HG02840 (cell line): ENCODE measurements around the gene ACY1.
"Not testable (repeated sequence)": the region's sequence is repeated elsewhere in the genome, so short reads cannot be mapped to it uniquely, and the experiment has no call there.

Experiments
- ATAC-seq: cut with Tn5 transposase; IDR thresholded peaks from one replicate; pipeline ENCODE4 v1.9.1; 2021; ENCODE audit warnings: mild to moderate bottlenecking, moderate library complexity, moderate number of reproducible peaks; ENCODE audit not compliant: unreplicated experiment, low FRiP score

Gene ACY1

GRCh38 chr3:52023101-52023770 lies 39.9 kb downstream of the ACY1 start:
- ATAC-seq, result no peak

- no peak for ATAC-seq
Measured at GRCh38 chr3:52023860-52024764, 40.8 kb downstream of the ACY1 start.

- no peak for ATAC-seq
Measured at GRCh38 chr3:52024765-52025452, 41.6 kb downstream of the ACY1 start.

- no peak for ATAC-seq
Measured at GRCh38 chr3:52025453-52025852, 42.1 kb downstream of the ACY1 start.

GRCh38 chr3:52026041-52026440 lies 42.7 kb downstream of the ACY1 start:
- no peak for ATAC-seq

- ATAC-seq, result no peak
Measured at GRCh38 chr3:52028572-52028971, 45.2 kb downstream of the ACY1 start.

- no peak for ATAC-seq
Measured at GRCh38 chr3:52029053-52029452, 45.7 kb downstream of the ACY1 start.

GRCh38 chr3:52029535-52029934 lies 46.2 kb downstream of the ACY1 start:
- no peak for ATAC-seq

GRCh38 chr3:52030714-52031310 lies 47.5 kb downstream of the ACY1 start:
- ATAC-seq, result no peak

- no peak for ATAC-seq
Measured at GRCh38 chr3:52031896-52032295, 48.6 kb downstream of the ACY1 start.

- ATAC-seq, result no peak
Measured at GRCh38 chr3:52032702-52033408, 49.5 kb downstream of the ACY1 start.

GRCh38 chr3:52033748-52034147 lies 50.4 kb downstream of the ACY1 start:
- ATAC-seq, result not testable (repeated sequence)

GRCh38 chr3:52034212-52034611 lies 50.9 kb downstream of the ACY1 start:
- no peak for ATAC-seq

- no peak for ATAC-seq
Measured at GRCh38 chr3:52034651-52035050, 51.3 kb downstream of the ACY1 start.

GRCh38 chr3:52036222-52036694 lies 52.9 kb downstream of the ACY1 start:
- no peak for ATAC-seq

GRCh38 chr3:52036829-52037228 lies 53.5 kb downstream of the ACY1 start:
- ATAC-seq, result no peak

GRCh38 chr3:52037291-52037690 lies 54.0 kb downstream of the ACY1 start:
- no peak for ATAC-seq

- ATAC-seq, result no peak
Measured at GRCh38 chr3:52038227-52038626, 54.9 kb downstream of the ACY1 start.
